SK-MEL-5 (cell line): ENCODE results near the gene NES. TPM values are rescaled to one million over a fixed set of nuclear protein-coding genes. Genes with fewer than 3 reads are reported as not detected.

Source experiments
- DNase-seq: peaks from one replicate; pipeline ENCODE4 v3.0.0-alpha.2; 2016; ENCODE audit warnings: low read depth, low spot score
- in situ Hi-C: cut with HindIII; loops from 2 replicates; pipeline ENCODE4 v1.10.0; 2016; ENCODE audit warnings: low sequenced_read_pairs, high pct_unique_total_duplicates, low pct_unique_long_range_greater_than_20kb
- total RNA-seq: library from RNA; depleted of rRNA; stranded (reverse); fragments of >200 nt; shearing (Covaris generic); gene quantifications from 2 replicates; pipeline ENCODE4 v1.2.3, GENCODE V29; 2014

Gene NES
- total RNA-seq, 1 experiment from 2014 or later: 81.0 TPM

DNA sequence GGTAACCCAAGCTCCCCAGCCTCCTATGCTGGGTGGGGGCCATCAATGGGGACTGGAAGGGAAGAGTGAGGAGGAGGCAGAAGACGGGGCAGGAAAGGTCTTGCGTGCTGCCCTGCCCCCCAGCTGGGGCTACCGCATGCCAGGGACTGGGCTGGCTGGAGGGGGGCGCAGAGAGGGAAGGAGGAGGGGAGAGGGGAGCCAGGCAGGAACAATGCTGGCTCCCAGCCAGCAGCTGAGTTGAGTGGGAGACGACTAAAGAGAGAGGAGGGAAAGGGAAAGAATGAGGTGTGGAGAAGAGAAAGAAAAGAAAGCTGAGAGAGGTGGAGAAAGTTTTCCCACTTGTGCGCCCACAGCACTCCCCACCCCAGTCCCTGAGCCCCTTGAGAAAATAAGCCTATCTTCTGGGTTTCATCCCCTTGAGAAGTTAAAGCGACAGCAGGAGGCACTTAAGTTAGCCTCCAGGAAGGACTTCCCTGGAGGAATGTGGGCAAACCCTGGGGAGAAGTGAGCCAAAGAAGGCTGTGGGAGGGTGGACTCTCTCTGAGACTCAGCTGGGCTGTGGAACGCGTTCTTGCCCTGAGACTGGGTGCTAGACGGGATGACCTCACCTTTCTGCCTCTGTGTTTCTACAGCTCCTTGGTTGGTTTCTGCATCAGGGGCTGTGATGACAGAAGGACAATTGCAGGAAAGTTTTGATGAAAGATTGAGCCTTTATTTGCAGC, 12.9 kb upstream of the NES start:
- in situ Hi-C loops: no loop called here

DNA sequence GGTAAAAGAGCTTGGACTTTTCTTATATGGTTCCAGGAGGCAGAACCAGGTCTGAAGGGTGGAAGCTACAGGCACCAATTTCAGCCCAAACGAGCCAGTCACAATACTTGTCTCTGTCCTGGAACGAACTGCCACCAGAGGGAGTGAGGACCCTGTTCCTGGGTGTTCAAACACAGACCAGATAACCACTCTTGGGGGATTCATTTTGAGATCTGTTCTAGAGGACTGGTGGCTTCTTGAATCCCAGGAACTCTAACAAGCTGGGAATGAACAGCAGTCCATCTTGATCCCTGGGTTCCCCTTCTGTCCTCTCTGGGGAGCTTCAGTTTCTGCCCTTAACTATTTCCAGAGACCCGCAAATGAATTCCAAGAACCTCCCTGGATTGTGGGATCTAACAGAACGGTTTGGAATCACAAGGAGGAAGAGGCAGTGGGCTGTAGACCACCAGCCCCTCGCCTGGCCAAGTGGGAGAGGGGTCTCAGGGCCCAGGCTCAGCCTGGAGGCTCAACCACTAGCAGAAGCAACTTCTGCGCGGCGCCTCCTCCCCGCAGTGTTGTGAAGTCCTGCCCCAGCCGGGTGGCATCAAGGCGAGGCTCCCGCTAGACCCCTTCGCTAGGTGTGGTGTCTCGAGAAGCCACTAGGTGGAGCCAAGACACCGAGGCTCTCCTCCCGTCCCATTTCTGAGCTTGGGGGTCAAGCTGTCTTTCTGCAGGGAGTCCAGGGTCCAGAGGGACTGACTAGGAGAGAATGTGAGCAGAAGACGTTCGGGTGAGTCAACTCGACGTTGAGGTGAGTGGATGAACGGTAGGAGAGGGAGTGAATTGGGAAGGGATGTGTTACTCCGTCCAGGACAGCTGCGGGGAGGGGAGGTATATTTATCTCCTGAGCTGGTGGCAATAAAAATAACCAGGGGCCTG, 12.1 kb upstream of the NES start:
- in situ Hi-C loops: no loop called here

More for the DNA sequence above, 12.9 kb upstream of the NES start:
- DNase-seq: no peak

DNA sequence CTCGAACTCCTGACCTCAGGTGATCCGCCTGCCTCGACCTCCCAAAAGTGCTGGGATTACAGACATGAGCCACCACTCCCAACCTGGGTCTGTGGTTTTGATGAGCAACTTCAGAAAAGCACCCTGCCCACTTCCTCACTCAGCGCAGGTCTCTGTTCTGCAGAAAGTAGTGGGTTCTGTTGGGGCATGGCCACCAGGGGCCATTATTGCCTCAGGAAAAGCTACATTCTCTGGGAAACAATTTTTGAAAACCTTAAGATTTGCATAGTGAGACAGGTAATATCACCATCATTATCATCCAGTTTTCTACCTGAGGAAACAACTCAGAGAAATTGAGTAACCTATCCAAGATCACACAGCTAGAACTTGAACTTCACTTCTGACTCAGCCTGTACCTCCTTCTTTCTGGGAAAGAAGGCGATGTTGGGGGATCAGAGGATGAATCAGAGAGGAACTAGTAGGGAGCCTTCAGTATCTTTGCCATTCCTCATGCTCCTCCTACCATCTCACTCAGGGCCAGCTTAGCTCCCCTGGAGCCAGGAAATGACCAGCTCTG, 7.1 kb upstream of the NES start:
- no peak for DNase-seq
- in situ Hi-C loops: no loop called here

More for the DNA sequence above, 12.1 kb upstream of the NES start:
- DNase-seq: peak; percentile 89

DNA sequence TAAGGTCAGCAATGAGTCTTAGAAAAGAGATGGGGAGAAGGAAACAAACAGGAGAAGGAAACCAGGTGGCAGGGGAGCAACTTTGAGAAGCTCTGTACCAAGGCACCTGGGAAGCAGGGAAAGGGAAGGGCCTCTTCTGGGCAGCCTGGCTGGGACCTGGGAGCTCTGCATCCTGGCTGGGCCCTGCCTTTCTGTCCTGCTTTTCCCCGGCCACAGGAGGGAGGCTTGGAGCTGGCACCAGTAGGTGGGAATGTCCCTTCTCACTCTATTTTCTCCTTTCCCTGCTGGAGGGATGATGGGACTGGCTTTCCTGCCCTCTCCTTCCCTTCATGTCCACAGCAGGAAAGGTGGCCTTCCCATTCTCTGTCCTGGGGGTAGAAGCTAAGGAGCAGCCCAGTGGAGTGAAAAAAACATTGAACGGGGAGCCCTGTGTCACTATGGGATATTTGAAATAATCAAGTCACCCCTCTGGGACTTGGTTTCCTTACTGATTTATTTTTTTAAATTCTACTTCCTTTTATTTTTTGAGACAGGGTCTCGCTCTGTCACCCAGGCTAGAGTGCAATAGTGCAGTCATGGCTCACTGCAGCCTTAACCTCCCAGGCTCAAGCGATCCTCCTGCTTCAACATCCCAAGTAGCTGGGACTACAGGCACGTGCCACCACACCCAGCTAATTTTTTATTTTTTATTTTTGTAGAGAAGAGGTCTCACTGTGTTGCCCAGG, 5.1 kb upstream of the NES start:
- in situ Hi-C loops: no loop called here
- no peak for DNase-seq

DNA sequence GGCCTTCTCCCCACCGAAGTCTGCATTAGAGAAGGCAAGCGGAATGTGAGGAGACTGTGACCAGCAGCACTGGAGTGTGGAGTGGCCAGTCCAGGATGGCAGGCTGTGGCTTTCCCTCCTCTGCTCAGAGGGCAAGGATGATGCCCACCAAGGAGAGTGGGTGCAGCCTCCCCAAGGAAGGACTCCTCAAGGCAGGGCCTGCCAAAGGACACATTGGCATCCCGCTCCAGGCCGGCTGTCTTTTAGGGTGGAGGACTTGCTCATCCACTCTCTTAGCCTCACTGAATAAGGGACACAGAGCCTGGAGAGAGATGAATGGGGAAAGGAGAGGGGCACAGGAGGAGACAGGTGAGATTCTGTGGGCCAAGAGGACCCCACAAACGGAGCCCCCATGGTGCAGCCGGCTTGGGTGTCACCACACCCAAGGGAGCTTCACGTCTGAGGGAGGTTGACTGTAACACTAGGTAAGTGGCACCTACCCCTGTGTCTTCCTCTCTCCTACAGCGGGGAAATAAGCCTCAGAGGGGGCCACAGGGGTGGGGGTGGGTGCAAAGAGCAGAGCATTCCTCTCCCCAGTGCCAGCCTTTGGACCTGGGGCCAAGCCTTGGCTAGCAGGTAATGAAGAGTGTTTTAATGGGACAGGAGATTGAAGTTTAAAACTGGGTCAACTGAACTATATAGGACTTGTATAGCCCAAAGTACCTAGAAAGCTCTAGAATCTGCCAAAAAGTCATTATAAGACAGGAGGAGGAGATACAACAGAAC, 4.2 kb upstream of the NES start:
- DNase-seq: no peak
- in situ Hi-C loops: no loop called here

DNA sequence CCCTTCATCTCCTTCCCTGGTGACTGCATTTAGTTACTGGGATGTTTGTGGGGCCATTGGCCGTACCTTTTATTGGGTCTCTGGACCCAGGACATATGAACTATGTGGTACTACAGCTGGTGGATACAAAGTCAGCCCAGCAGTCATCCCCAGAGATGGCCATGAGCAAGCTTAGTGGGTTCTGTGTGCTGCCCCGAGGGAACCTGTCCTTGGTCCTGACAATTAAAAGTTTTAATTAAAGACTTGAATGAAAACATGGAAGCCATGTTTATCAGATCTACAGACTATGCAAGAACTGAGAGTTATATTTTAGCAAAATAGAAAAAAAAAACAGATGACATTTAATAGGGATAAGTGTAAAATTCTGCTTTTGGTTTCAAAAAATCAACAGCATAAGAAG, 2.8 kb upstream of the NES start:
- in situ Hi-C loops: no loop called here
- no peak for DNase-seq

DNA sequence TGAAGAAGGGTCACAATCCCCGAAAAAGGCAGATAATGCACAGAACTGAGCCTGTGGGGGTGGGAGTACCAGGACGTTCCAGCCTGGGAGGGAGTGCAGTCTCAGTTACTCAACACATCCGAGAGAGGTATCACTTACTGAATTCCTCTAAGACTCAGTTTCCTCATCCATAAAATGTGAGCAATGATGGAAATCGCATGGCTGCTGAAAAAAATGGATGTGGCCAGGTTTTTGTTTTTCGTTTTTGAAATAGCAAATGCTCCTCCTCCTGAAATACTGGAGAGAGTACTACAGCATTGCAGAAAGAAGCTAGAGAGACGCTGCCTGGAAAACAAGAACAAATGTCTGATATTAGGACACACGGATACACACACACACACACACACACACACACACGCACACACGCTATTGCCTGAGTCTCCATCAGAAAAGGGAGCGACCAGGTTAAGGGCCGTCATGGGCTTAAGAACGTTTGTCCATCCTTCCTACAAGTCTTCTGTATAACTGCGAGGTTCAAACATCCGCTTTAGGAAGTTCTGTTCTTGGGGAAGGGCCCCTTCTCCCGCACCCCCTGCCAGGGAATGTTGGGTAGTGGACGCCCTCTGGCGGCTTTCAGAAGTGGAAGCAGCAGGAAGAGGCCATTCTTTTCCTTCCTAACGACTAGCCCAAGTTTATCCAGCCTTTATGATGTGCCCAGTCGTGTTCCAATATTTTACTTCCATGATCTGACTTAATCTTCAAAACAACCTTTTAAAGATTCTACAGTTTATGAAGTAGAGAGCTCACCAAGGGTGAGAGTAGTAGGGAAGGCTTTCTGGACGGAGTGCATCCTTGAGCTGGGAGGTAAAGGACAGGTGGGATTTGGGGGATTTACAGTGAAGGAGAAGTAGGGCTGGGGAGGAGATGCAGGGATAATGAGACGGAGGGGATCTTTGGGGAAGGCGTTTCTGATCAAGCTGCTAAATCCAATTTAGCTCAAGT, 699 bp upstream of the NES start:
- in situ Hi-C loops: no loop called here

DNA sequence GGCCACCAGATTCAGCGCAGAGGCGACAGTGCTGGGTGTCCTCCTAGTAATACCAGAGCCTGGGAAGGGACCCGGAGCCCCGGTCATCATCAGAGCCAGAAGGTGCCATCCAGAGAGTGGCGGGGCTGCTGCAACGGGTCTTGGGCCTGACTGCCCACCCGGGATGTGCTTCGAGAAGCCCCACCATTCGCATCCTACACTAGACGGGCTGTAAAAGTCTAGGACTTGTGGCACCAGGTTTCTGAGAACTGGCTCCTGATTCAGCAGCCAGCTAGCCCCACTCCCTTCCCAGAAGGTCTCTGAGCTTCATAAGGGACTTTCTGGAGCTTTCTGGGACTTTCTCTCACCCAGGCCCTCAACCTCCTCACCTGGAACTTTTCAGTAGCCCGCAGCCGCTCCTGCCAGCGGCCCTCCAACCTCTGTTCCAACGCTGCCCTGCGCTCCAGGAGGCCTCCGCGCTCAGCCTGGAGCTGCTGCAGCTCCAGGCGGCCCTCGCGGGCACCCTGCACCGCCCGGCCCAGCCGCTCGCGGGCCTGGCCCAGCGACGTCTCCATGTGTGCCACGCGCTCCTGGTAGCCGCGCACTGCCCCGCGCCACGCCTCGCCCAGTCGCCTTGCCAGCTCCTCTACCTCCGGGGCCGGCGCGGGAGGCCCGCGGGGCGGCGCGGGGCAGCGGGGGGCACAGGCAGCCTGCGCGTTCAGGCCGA, 940 bp downstream of the NES start:
- in situ Hi-C loops: no loop called here
- no peak for DNase-seq

More for the DNA sequence above, 699 bp upstream of the NES start:
- peak; percentile 84 for DNase-seq

DNA sequence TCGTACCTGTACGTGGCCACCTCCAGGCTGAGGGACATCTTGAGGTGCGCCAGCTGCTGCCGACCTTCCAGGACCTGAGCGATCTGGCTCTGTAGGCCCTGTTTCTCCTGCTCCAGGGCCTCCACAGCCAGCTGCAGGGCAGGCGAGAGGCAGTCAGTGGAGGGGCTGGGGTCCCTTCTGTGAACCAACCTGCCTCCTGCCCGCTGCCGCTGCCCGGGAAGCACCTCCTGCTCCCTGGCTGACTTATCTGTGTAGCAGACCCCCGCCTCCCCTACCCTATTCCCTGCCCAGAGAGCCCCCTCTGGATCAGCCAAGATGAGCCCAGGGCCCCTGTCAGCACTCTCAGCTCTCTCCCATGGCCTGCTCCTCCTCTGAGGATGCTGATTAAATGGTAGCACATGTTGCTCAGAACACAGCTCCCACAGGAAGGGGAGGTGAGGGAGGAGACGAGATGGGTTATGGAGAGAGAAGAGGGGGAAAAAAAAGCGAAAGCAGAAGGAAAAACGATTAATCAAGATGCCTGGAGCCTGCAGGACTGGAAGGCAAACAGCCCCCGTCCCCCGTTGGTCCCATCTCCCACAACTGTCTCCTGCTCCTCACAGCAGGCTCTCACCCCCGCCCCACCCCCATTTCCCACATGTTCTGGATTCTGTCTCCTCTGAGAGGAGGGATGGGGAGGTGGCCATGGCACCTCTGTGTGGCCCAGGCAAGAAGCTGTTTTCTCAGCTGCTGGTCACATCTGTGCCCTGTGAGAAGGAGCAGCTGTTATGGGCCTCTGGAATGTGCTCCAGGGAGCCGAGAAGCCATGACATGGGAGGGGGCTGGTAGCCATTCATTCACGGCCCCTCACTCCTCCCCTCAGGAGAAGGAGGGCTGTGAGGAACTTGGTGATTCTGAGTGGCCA, 1.7 kb downstream of the NES start:
- DNase-seq: no peak
- in situ Hi-C loops: no loop called here

DNA sequence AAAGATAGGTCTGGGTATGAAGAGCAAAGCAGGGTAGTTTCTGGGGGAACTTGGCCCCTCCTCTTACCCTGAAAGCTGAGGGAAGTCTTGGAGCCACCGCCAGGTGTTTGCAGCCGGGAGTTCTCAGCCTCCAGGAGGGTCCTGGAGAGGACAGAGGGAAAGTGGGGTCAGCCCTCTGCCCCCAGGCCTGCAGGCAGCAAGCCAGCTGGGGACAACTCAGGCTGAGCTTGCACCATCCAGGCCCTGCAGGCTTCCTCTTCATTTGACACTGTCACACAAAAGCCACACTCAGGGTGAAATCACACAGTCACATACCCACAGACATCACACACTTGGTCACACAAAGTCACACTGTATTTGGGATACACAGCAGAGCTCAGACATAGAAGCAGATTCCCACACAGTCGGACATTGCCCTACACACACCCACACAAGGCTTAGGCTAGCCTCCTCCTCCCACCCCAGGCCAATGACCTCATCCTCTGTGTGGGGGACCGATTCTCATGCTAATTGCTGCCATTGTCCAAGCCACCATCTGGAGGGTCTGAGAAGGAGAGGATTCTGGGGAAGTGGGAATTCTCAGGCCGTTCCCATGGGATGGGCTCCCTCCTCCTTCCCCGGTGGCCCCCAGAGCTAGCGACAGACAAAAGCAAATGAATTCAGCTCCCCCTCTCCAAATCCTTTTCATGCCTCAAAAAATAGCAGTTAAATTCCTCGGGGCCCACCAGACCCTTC, 3.7 kb downstream of the NES start:
- in situ Hi-C loops: no loop called here
- DNase-seq: no peak

DNA sequence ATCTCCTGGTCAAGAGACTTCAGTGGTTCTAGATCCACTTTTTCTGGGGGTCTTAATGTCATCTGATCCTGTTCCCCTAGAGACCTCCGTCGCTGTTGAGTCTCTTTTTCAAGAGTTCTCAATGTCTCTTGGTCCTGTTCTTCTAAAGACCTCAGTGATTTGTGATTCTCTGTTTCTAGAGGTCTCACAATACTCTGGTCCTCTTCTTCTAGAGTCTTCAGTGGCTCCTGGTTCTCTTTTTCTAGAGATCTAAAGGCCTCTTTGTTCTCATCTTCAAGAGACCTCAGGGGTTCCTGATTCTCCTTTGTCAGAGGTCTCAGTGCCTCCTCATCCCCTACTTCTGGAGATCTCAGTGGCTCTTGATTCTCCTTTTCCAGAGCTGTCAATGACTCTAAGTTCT, 5.4 kb downstream of the NES start:
- DNase-seq: no peak
- in situ Hi-C loops: no loop called here

DNA sequence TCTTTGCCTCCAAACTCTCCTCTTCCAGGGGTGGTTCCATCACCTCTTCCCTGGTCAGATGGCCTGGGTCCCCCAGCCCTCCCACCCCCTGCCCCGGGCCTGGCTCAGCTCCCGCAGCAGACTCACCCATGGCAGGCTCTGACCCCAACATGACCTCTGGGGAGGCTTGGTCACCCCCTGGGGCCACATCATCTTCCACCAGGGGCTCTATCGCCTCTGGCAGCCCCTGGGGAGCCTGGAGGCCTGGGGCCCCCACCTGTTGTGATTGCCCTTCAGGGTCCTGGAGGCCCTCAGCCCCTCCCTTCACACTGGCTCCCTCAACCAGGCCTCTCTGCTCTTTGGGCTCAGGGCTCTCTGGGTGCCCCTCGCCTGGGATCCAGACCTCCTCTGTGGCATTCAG, 6.4 kb downstream of the NES start:
- in situ Hi-C loops: no loop called here
- no peak for DNase-seq

DNA sequence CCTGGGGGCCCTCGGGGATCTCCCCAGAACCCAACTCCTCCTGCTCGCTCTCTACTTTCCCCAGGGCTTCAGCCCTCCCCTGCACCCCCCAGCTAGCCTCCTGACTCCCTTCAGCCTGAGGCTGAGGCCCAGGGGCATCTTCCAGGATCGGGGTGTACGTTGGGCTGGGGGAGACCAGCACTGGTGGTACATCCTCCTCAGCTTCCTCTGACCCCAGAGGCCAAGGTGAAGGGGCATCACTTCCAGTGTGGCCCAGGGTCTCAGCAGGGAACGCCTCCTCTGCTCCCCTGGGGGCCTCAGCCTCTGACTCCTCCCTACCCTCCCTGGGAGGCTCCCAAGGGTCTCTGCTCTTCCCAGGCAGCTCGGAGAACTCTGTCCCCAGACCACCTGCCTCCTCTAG, 6.8 kb downstream of the NES start:
- in situ Hi-C loops: no loop called here
- no peak for DNase-seq

DNA sequence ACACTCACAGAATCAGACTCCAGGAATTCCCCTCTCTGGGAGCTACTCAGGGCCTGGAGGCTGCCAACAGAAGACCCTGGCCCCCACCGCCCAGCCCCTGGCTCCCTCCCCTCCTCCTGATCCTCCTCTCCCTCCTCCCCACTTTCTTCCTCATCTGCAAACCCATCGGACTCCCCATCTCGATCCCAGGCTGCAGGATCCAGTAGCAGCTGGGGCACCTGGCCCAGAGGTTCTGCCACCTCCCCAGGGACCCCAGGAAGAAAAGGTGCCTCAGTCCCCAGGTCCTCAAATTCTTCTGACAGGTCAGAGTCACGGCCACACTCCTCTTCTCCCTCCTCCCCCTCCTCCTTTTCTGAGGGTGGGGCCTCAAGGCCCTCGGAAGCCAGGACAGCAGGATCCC, 7.4 kb downstream of the NES start:
- in situ Hi-C loops: no loop called here
- DNase-seq: no peak
